Measurements from ENCODE around the gene SLCO2A1. TPM values are rescaled to one million over a fixed set of nuclear protein-coding genes. Genes with fewer than 3 reads are reported as not detected.

SLCO2A1 gene
- total and polyA plus RNA-seq, 2 of the 4 experiments (the other 2 are of a cell fraction), result under 0.01 to 1.5 TPM

GRCh38 chr3:133928903-133929607, 100.7 kb downstream of the SLCO2A1 start (continued):
- no peak for TF ChIP-seq ELK1 (IDR thresholded peaks at IDR 0.05; ENCODE audit: borderline replicate concordance, low read depth, low read length)
- no peak for TF ChIP-seq RFX5 (IDR thresholded peaks at IDR 0.05; ENCODE audit: low read depth, low read length)
- TF ChIP-seq CEBPB (IDR thresholded peaks at IDR 0.05; ENCODE audit: low read depth, low read length), result no peak
